Measurements from ENCODE around the gene UBE2G1. TPM values are rescaled to one million over a fixed set of nuclear protein-coding genes. Genes with fewer than 3 reads are reported as not detected.
A peak's percentile ranks its signal among the peaks of the same experiment; 100 is the strongest.
"Not testable (repeated sequence)": the region's sequence is repeated elsewhere in the genome, so short reads cannot be mapped to it uniquely, and the experiment has no call there.

UBE2G1 gene
- total and polyA plus RNA-seq, 2 of the 13 experiments (the other 11 are each of a cell fraction or from before 2014, with no cell fraction given), result 27.9 to 42.6 TPM

- TF ChIP-seq ARHGAP35 (CRISPR knock-in tag; IDR thresholded peaks at IDR 0.05; ENCODE audit: borderline replicate concordance) (no peak), ZNF770 (CRISPR knock-in tag; IDR thresholded peaks at IDR 0.05) (peak; percentile 43; the same call in 1 of the 2 replicates), ZMYM3 (CRISPR knock-in tag; IDR thresholded peaks at IDR 0.05) (peak; percentile 34; the same call in 1 of the 2 replicates), ZSCAN30 (CRISPR knock-in tag; IDR thresholded peaks at IDR 0.05) (no peak)
Measured at GRCh38 chr17:4368341-4368740, 1.9 kb upstream of the UBE2G1 start (continued).

GRCh38 chr17:4367177-4367576, 702 bp upstream of the UBE2G1 start:
- peak overlapping the region; percentile 95 for H3K27ac ChIP-seq (ENCODE audit: extremely low read length, insufficient read depth, low read length)
- intact Hi-C loops (cut with micrococcal nuclease; ENCODE audit: unreplicated experiment), result loop anchor here (1.0 to 5.0 kb wide), 4 partner anchors 55 to 225 kb away; partner anchors contain the start of genes CYB5D2 and ZZEF1
- 94% methylated on average over 10 of the region's 10 CpGs for WGBS (ENCODE audit: low lambda C conversion rate)

More at GRCh38 chr17:4367177-4367576, 702 bp upstream of the UBE2G1 start:
- H2AFZ ChIP-seq (ENCODE audit: low read length); ATAC-seq; BruUV-seq (replicated peaks); in situ Hi-C loops (cut with HindIII; ENCODE audit: extremely low pct_ligation_motif_present, low pct_unique_long_range_greater_than_20kb); POLR2A ChIA-PET; H4K20me1 ChIP-seq (ENCODE audit: insufficient read depth, low read length); H3K9me3 ChIP-seq (ENCODE audit: low read length); FAIRE-seq; DNase-seq (ENCODE audit: low spot score); H3K27me3 ChIP-seq (ENCODE audit: control insufficient read depth in 1 of 2, insufficient read depth in 2 of 2, low read length in 2 of 2); H3K36me3 ChIP-seq (replicated peaks in 1 of 2; ENCODE audit: control insufficient read depth in 1 of 2, insufficient read depth in 2 of 2, low read length in 2 of 2): not testable (repeated sequence)
- peak overlapping the region; percentile 20 to 94 (median 41); a peak in 2 of 6 replicates for H3K4me3 ChIP-seq (replicated peaks in 1 of 3; ENCODE audit: insufficient read depth in 1 of 3, low read depth in 2 of 3, low read length in 3 of 3)
- 0 out of 2 replicates have a peak overlapping the region, but pooled peaks have one; percentile 9 for H3K9ac ChIP-seq (ENCODE audit: insufficient read depth, low read depth, low read length)
- H3K4me1 ChIP-seq (ENCODE audit: insufficient read depth, low read length), result peaks cover 57% of the 10 kb centered on the region
- peak overlapping the region; percentile 51 for H3K4me2 ChIP-seq (ENCODE audit: low read depth, low read length)
- H3K79me2 ChIP-seq (ENCODE audit: insufficient read depth, low read length), result peaks cover 30% of the 10 kb centered on the region
- CTCF ChIA-PET (ENCODE audit: low intra/inter-chr PET ratio, low total read pairs), result interaction anchor here (2.1 kb wide), 1 partner anchor 152 kb away, joined by 11 read pairs; no protein-coding TSS in a partner anchor
- 0 out of 2 replicates have a peak, but pooled peaks have one; percentile 44 for TF ChIP-seq ZSCAN30 (CRISPR knock-in tag; IDR thresholded peaks at IDR 0.05)

All from HepG2 (cell line).